GM19372 (cell line): ENCODE data around the gene DCXR.

ENCODE experiments used
- ATAC-seq: cut with Tn5 transposase; IDR thresholded peaks from one replicate; pipeline ENCODE4 v1.9.1; 2021; ENCODE audit warnings: mild to moderate bottlenecking, low read depth, moderate library complexity; ENCODE audit not compliant: unreplicated experiment

Gene DCXR

DNA sequence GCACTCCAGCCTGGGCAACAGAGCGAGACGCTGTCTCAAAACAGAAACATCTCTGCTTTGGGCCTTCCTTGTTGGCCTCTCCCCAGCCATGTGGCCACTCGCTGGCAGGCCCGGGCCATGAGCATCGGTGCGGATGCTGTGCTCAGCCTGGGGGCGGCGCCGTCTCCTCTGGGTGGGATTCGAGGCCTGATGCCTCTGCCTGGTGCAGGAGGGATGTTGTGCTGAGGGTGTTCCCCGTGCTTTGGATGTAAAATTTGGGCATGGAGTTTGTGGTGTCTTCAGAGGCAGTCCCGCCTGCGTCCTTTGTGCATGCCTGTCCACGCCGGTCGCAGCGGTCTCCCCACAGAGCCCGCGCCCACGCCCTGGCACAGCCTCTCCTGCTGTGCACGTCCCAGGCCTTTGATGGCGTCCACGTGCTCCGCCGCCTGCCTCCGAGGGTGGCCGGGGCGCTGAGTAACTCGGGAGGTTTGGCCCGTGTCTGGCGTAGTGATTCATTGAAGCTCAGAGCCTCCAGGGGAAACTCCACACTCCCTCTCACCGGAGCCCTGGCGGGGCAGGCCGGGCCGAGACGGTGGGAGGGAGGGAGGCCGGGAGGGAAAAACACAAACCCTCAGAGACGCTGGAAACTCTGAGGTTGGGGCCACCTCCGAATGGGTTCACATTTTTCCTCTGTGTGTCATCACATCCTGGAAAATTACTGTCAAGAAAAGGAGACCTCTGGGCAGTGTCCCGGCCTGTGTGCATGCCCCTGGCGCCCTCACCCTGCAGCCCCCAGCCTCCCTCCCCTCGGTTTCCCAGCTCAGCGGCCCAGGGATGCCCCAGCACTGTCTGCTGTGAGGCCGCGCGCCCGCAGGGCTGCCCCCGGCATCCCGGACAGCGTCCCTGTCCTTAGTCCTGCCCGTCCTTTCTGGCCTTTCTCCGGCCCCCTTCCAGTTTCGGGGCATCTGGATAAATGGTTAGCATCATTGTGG is 33.8 kb downstream of the DCXR start:
- ATAC-seq = no peak

DNA sequence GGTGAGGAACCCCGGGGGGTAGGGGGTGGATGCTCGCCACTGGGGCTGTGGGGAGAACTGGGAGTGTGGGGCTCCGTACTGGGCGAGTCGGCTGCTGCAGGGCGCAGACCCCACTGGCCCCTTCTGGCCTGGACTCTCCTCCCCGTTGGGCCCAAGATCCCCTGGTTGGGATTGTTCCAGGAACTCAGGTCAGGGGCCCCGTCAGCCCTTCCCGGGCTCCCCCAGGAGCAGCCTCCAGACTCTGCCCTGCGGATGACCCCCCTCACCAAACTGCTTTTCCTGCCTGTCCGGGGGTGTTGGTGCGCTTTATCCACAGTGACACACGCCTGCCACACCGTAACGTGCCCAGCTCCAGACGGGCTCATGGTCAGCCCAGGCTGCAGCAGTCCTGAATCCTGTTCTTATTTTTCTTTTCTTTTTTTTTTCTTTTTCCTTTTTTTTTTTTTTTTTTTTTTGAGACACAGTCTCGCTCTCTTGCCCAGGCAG is 35.9 kb downstream of the DCXR start:
- no peak for ATAC-seq

DNA sequence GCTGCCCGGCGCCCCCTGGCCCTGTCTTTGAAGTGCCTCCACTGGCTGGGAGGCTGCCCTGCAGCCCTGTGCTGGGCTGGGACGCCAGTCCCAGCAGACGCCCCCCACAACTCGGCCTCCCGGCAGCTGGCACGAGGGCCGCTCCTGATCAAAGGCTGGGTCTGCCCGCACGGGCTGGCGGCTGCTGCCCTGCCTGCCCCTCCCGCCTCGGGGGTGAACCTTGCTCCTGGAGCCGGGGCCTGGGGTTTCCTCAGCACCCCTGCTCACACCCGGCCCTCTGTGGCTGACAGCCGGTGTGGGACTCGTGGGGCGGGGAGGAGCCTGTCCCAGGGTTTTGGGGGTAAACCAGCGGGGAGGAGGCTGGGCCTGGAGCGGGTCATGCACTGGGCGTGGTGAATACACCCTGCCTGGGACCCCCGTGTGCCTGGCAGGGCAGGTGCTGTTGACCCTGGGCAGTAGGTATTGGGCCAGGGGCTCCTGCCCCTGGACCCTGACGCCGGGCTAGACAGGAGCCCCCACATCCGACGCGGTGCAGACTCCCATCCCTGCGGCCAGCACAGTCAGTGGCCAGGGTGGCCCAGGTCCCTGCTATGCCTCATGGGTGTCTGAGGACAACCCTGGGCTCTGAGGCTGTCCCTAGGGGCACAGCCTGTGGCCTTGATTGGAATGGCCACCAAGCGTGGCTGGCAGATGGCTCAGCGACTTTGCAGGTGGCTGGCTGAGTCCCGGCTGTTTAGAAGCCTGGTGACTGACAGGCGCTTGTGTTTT is 36.5 kb downstream of the DCXR start:
- no peak for ATAC-seq

GRCh38 chr17:81999976-82000802 is 37.3 kb downstream of the DCXR start:
- ATAC-seq = no peak

DNA sequence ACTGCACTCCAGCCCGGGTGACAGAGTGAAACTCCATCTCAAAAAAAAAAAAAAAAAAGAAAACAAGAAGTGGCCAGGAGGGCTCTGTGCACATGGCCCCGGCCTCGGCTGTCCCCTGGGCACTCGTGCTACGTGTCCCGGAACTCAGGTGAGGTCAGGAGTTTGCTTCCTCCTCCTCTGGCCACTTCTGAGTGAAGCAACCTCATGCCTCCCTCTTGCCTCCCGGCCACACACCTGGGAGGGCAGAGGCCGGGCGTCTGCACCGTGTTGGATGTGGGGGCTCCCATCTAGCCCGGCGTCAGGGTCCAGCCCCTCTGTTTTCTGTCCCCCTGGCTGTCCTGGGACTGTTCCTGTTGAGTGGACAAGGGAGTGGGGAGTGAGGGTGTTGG is 37.9 kb downstream of the DCXR start:
- no peak for ATAC-seq

DNA sequence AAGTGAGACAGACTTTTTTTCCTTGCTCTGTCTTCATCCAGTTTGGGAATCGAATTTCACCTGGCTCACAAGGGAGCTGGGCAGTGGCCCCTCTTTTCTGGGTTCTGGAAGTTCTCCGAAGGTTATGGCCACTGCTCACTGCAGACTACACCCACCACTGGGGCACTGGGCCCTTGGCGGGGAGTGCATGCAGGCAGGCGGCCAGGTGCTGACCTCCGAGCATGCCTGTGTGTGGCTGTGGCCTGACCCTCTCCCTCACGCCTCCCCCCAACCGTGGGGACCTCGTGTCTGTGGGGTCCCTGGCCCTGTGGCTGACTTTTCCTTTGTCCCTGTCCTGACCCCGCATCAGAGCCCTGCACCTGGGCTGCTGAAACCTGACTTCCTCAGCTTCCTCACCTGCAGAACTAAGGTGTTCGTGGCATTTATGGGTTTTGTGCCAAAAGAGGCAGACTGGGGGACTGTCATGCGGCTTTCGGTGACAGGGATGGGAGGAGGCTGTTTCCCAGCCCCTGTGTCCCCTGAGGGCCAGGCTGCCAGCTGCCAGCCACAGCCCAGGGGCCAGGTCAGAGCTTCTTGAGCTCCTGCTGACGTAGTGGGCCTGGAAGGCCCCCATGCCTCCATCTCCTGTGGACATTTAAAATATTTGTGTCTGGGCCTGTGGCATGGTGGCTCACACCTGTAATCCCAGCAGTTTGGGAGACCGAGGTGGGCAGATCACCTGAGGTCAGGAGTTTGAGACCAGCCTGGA is 38.6 kb downstream of the DCXR start:
- ATAC-seq = no peak

DNA sequence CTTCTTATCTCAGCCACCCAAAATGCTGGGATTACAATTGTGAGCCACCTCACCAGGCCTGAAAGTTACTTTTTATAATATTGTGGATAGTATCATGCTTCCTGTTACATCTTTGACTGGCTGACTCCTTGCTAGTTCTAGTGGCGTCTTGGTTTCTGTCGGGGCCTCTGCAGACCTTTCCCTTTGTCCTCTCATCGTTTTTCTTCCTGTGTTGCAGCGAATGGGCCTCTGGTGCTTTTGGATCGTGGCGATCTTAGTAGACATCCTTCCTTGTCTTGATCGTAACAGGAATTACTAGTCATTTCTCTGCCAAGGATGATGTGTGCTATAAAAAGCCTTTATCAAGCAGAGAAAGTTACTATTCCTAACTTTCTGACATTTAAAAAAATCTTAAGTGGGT is 39.3 kb downstream of the DCXR start:
- ATAC-seq = no peak

GRCh38 chr17:81996757-81997441 is 40.6 kb downstream of the DCXR start:
- no peak for ATAC-seq

GRCh38 chr17:81996232-81996756 is 41.2 kb downstream of the DCXR start:
- ATAC-seq = no peak

GRCh38 chr17:81995463-81996231 is 41.9 kb downstream of the DCXR start:
- ATAC-seq = no peak

DNA sequence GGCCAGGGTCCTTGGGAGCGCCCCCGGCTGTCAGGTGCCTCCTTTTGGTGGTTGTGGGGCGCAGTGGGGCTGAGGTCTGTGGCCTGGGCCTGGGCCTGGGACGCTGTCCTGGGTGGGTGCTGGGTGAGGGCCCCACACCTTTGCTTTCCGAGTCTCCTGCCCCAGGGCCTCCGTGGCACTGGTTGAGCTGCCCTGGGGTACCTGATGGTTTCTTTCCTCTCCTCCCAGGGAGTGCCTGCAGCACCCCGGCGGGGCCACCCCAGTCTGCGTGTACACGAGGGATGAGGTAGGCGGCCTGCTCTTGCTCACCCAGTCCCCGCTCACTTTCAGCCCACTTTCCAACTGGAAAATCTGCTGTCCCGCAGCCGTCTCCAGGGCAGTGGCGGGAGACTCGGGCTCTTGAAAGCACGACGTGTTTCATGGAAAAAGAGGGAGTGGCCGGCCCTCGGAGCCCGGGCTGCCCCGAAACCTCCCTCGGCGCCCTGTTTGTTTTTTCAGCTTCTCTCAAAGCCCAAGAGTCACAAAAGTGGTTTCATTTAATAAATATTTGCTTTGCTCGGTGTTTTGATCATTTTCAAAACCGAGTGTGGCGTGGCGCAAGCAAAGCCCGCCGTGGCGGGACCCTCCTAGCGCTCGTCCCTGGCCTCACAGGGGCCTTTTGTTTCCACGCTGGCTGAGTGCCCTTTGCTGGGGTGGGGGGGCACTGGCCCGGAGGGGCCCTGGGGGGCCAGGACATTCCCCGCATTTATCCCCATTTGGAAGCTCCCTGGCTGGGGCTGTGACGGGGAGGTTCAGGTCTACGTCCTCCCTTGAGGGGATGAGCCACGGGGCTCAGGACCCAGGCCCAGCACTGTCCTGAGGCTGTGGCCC is 42.7 kb downstream of the DCXR start:
- ATAC-seq = no peak

GRCh38 chr17:81993729-81994592 is 43.5 kb downstream of the DCXR start:
- no peak for ATAC-seq

GRCh38 chr17:81992306-81993102 is 45.0 kb downstream of the DCXR start:
- ATAC-seq = no peak

DNA sequence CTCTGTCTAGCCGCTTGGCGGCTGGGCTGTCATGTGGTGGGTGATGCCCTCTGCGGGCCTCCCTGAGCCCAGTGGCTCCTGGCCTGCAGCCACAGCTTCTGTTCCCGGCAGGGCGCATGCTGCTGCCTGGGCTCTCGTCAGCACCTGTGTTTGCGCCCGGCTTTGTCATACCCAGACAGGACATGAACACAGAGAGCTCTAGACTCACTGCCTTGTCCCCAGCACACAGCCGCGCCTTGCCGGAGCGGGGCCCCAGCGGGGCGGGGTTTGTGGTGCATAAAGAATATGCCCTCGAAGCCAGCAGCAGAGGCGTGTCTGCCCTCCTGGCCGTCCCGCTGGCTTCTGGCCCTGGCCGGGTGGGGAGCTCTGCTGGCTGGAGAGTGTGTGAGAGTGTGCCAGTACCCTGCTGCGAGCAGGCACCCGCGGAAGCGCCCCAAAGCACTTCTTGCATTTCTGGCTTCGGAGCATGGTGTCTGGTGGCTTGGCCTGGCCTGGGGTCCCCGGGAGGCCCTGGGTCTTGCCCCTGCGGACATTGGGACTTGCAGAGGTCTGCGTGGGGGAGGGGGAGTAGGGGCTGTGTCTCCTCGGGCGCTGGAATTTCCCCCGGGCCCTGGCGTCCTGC is 45.7 kb downstream of the DCXR start:
- no peak for ATAC-seq
